Progenitor cell of endocrine pancreas (in vitro differentiated cells): ENCODE results near the gene CD300LD. TPM values are rescaled to one million over a fixed set of nuclear protein-coding genes. Genes with fewer than 3 reads are reported as not detected.

Source experiments
- DNase-seq: peaks from one replicate; pipeline ENCODE4 v3.0.0; 2021; ENCODE audit warnings: low spot score; ENCODE audit not compliant: unreplicated experiment
- H3K27ac Mint-ChIP-seq: 2 replicates; pipeline ENCODE4 v1.8.0; 2021; ENCODE audit warnings: mild to moderate bottlenecking, moderate library complexity, mixed read lengths
- H3K27me3 Mint-ChIP-seq: 2 replicates; pipeline ENCODE4 v1.8.0; 2021; ENCODE audit warnings: mixed read lengths
- H3K36me3 Mint-ChIP-seq: 2 replicates; pipeline ENCODE4 v1.8.0; 2022; ENCODE audit warnings: mixed read lengths; ENCODE audit not compliant: insufficient read depth
- H3K4me1 Mint-ChIP-seq: 2 replicates; pipeline ENCODE4 v1.8.0; 2021; ENCODE audit warnings: low read depth, mixed read lengths
- H3K4me3 Mint-ChIP-seq: 2 replicates; pipeline ENCODE4 v1.8.0; 2021; ENCODE audit warnings: low read depth, mild to moderate bottlenecking, moderate library complexity, mixed read lengths
- H3K9me3 Mint-ChIP-seq: 2 replicates; pipeline ENCODE4 v1.8.0; 2021; ENCODE audit warnings: low read depth, mixed read lengths
- total RNA-seq: library from RNA; stranded (reverse); gene quantifications from 2 replicates; pipeline ENCODE4 v1.2.1, GENCODE V29; 2021
- TF ChIP-seq, protein P1 (sequence below): fragments of 200-600 bp; sonication (generic); IDR thresholded peaks from one replicate; pipeline ENCODE4 v1.5.0; 2021; ENCODE audit warnings: antibody characterized with exemption, mild to moderate bottlenecking; ENCODE audit not compliant: unreplicated experiment

The CD300LD gene
- total RNA-seq, 1 donor from 2014 or later: not detected

DNA sequence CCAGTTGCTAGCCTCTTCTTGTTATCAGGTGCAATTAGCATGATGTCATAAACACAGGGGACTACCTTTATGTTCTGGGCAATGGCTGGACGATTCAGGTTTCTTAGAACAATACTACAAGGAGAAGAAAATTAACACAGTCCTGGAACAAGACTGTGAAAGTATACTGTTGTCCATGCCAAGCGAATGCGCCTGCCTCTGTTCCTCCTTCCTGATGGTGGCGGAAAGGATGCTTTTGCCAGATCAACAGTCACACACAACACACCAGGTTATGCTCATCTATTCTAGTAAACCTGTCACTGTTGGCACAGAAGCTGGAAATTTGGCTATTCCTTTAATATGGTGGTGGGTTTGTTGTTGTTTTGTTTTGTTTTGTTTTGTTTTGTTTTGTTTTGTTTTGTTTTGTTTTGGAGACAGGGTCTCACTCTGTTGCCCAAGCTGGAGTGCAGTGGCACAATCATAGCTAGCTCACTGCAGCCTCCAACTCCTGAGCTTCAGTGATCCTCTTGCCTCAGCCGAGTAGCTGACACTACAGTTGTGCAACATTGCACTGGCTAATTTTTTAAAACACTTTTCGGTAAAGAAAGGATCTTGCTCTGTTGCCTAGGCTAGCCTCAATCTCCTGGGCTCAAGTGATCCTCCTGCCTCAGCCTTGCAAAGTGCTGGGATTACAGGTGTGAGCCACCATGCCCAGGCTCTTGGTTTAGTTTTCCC is 3.1 kb upstream of the CD300LD start:
- no peaks in the 10 kb centered on the region for H3K9me3 Mint-ChIP-seq
- H3K36me3 Mint-ChIP-seq: no peaks in the 10 kb centered on the region
- H3K4me3 Mint-ChIP-seq: no peak overlapping the region
- DNase-seq: no peak
- no peak overlapping the region for H3K27ac Mint-ChIP-seq
- H3K4me1 Mint-ChIP-seq: no peaks in the 10 kb centered on the region
- peaks cover 40% of the 10 kb centered on the region for H3K27me3 Mint-ChIP-seq
- TF ChIP-seq, protein P1, sequence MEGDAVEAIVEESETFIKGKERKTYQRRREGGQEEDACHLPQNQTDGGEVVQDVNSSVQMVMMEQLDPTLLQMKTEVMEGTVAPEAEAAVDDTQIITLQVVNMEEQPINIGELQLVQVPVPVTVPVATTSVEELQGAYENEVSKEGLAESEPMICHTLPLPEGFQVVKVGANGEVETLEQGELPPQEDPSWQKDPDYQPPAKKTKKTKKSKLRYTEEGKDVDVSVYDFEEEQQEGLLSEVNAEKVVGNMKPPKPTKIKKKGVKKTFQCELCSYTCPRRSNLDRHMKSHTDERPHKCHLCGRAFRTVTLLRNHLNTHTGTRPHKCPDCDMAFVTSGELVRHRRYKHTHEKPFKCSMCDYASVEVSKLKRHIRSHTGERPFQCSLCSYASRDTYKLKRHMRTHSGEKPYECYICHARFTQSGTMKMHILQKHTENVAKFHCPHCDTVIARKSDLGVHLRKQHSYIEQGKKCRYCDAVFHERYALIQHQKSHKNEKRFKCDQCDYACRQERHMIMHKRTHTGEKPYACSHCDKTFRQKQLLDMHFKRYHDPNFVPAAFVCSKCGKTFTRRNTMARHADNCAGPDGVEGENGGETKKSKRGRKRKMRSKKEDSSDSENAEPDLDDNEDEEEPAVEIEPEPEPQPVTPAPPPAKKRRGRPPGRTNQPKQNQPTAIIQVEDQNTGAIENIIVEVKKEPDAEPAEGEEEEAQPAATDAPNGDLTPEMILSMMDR: no peak

DNA sequence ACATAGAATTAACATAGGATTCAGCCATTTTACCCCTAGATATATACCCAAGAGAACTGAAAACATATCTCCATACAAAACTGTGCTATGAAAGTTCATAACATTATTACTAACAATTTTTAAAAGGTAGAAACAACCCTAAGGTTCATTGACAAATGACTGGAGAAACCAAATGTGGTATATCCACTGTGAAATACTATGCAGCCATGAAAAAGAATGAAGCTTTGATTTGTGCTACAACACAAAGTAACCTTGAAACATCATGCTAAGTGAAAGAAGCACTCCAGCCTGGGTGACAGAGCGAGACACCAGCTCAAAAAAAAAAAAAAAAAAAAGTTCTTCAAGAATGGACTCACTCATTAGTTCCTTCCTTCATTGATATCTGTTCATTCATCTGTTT is 580 bp downstream of the CD300LD start:
- Mint-ChIP-seq H3K27ac (no peak overlapping the region), H3K9me3 (no peaks in the 10 kb centered on the region), H3K36me3 (no peaks in the 10 kb centered on the region), H3K27me3 (peaks cover 24% of the 10 kb centered on the region), H3K4me3 (no peak overlapping the region), H3K4me1 (no peaks in the 10 kb centered on the region)
- no peak for DNase-seq
- TF ChIP-seq, protein P1: no peak

DNA sequence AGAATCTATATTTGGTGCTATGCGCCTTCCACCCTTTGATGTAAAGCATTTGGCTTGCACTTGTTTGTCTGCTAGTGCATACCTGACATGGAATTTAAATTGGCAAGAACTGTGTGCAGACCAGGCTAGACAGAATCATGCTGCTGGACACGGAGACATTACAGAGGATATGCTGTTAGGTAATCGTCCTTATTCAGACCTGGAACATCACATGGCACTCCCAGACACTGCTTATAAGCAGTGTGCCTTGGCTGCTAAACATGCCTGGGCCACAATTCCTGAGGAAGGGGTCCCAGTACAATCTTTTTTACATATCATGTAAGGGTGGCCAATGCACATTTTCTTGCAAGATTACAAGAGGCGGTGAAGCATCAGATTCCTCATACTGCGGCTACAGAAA is 6.4 kb downstream of the CD300LD start:
- DNase-seq: no peak
- peaks cover 7% of the 10 kb centered on the region for H3K27me3 Mint-ChIP-seq
- H3K9me3 Mint-ChIP-seq: peaks cover 8% of the 10 kb centered on the region
- H3K36me3 Mint-ChIP-seq: no peaks in the 10 kb centered on the region
- H3K4me3 Mint-ChIP-seq: no peak overlapping the region
- no peak overlapping the region for H3K27ac Mint-ChIP-seq
- H3K4me1 Mint-ChIP-seq: no peaks in the 10 kb centered on the region
- TF ChIP-seq, protein P1: no peak

DNA sequence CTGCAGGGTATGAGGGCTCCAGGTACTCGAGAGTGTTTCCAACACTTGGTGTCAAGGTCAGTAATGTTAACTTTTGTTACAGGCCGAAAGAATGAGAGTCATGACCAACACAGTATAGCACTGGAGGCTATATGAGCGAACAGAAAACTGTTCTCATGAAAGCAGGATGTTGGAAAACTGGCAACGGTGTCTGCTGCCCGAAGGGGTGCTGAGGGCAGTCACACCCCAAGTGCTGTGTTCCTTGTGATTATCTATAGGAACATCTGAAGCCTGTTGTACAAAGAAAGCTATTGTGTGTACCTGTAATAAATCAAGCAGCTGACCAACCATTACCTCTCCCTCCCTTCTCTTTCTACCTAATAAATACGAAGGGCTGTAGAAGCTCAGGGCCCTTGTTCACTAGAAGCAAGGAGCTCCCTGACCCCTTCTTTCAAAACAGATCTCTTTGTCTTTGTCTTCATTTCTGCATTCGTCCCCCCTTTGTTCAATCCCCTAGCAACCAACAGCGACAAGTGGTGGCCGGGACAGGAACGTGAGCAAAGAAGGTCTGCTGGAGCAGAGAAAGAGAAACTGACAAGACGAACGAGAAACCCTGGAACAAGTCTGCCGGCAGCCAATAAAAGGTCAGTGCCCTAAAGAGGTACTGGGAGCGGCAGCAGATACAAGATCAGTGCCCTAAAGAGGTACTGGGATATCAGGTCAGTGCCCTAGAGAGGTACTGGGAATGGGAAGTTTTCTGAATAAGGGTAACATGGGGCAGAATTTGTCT is 7.6 kb downstream of the CD300LD start:
- H3K27ac Mint-ChIP-seq: no peak overlapping the region
- no peak for DNase-seq

DNA sequence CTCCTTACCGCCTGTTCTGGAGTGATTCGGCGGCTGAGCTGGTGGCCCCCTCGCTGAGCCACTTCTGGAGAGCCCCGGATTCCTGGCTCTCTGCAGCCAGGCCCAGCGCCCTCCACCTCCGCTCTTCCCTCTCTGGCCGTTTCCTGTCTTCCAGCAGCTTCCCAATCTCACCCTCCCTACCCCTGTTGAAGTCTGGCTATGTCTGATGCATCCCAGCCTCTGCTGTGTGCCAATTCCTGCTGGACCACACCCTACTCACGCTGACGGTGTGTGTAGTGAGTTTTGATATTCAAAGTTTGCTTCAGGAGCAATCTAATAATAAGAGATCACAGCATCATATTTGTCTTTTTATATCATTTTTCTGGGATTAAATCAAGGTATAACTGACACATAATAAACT is 9.4 kb downstream of the CD300LD start:
- Mint-ChIP-seq H3K36me3 (no peaks in the 10 kb centered on the region), H3K4me3 (no peak overlapping the region), H3K27ac (no peak overlapping the region), H3K9me3 (peaks cover 8% of the 10 kb centered on the region), H3K27me3 (peaks cover 9% of the 10 kb centered on the region), H3K4me1 (no peaks in the 10 kb centered on the region)
- no peak for DNase-seq
- TF ChIP-seq, protein P1: no peak

More for the DNA sequence above, 7.6 kb downstream of the CD300LD start:
- H3K36me3 Mint-ChIP-seq: no peaks in the 10 kb centered on the region
- TF ChIP-seq, protein P1: no peak
- H3K9me3 Mint-ChIP-seq: peaks cover 8% of the 10 kb centered on the region
- no peaks in the 10 kb centered on the region for H3K4me1 Mint-ChIP-seq
- peaks cover 4% of the 10 kb centered on the region for H3K27me3 Mint-ChIP-seq
- H3K4me3 Mint-ChIP-seq: no peak overlapping the region
